ENCODE measurements around the gene PSMG1.
A peak's percentile ranks its signal among the peaks of the same experiment; 100 is the strongest.
"Not testable (repeated sequence)": the region's sequence is repeated elsewhere in the genome, so short reads cannot be mapped to it uniquely, and the experiment has no call there.

Gene PSMG1

GRCh38 chr21:39183272-39184049 is at the start of gene PSMG1:
TSS of gene PSMG1 (minus strand) at chr21:39183451. CDS start at chr21:39183385, 66 bp downstream.
- Mint-ChIP-seq H3K4me1 (peaks cover 37% of the 10 kb centered on the region), H3K27ac (peak within 1 kb of the TSS; percentile 95), H3K9me3 (no peaks in the 10 kb centered on the region), H3K4me3 (peak within 1 kb of the TSS; percentile 90), H3K36me3 (peaks cover 40% of the 10 kb centered on the region)
- DNase-seq (ENCODE audit: low spot score in 2 of 2) (peak; percentile 94 to 98), ATAC-seq (peak; percentile 95)

- DNase-seq (ENCODE audit: low spot score in 2 of 2), result no peak
- H3K4me1 Mint-ChIP-seq, result peaks cover 8% of the 10 kb centered on the region
These were observed 49.6 kb upstream of the PSMG1 start for GRCh38 chr21:39232861-39233291.

GRCh38 chr21:39224930-39225329 is 41.7 kb upstream of the PSMG1 start:
- Mint-ChIP-seq H3K27ac (peak overlapping the region; percentile 65), H3K4me3 (no peak overlapping the region), H3K9me3 (no peaks in the 10 kb centered on the region), H3K36me3 (peaks cover 99% of the 10 kb centered on the region), H3K4me1 (no peaks in the 10 kb centered on the region)
- ATAC-seq (peak; percentile 87), DNase-seq (ENCODE audit: low spot score in 2 of 2) (no peak)

More at GRCh38 chr21:39232861-39233291, 49.6 kb upstream of the PSMG1 start:
- Mint-ChIP-seq H3K27ac (peak overlapping the region; percentile 80), H3K4me3 (no peak overlapping the region), H3K9me3 (no peaks in the 10 kb centered on the region), H3K36me3 (peaks cover 100% of the 10 kb centered on the region)
- no peak for ATAC-seq

- Mint-ChIP-seq H3K36me3 (peaks cover 99% of the 10 kb centered on the region), H3K4me3 (no peak overlapping the region), H3K27ac (peak overlapping the region; percentile 58), H3K9me3 (no peaks in the 10 kb centered on the region), H3K4me1 (no peaks in the 10 kb centered on the region)
- DNase-seq (ENCODE audit: low spot score in 2 of 2), result no peak
- ATAC-seq, result no peak
These were observed 38.8 kb upstream of the PSMG1 start for GRCh38 chr21:39221997-39222486.

GRCh38 chr21:39221282-39221996 is 38.2 kb upstream of the PSMG1 start:
- Mint-ChIP-seq H3K4me1 (no peaks in the 10 kb centered on the region), H3K27ac (peak overlapping the region; percentile 58), H3K9me3 (no peaks in the 10 kb centered on the region), H3K36me3 (peaks cover 94% of the 10 kb centered on the region), H3K4me3 (no peak overlapping the region)
- DNase-seq (ENCODE audit: low spot score in 2 of 2), result no peak
- ATAC-seq, result no peak

- H3K4me1 Mint-ChIP-seq; H3K9me3 Mint-ChIP-seq; H3K4me3 Mint-ChIP-seq; DNase-seq (ENCODE audit: low spot score in 2 of 2); ATAC-seq; H3K27ac Mint-ChIP-seq: not testable (repeated sequence)
- peaks cover 89% of the 10 kb centered on the region for H3K36me3 Mint-ChIP-seq
These were observed 37.6 kb upstream of the PSMG1 start for GRCh38 chr21:39220875-39221274.

GRCh38 chr21:39220150-39220549 is 36.9 kb upstream of the PSMG1 start:
- peaks cover 90% of the 10 kb centered on the region for H3K36me3 Mint-ChIP-seq
- DNase-seq (ENCODE audit: low spot score in 2 of 2) (no peak), ATAC-seq (no peak)
- H3K27ac Mint-ChIP-seq, result no peak overlapping the region
- H3K4me3 Mint-ChIP-seq, result no peak overlapping the region
- no peaks in the 10 kb centered on the region for H3K4me1 Mint-ChIP-seq
- no peaks in the 10 kb centered on the region for H3K9me3 Mint-ChIP-seq

GRCh38 chr21:39218082-39218409 is 34.8 kb upstream of the PSMG1 start:
- DNase-seq (ENCODE audit: low spot score in 2 of 2) (no peak), ATAC-seq (no peak)
- Mint-ChIP-seq H3K4me3 (no peak overlapping the region), H3K36me3 (peaks cover 90% of the 10 kb centered on the region), H3K27ac (no peak overlapping the region), H3K4me1 (no peaks in the 10 kb centered on the region), H3K9me3 (no peaks in the 10 kb centered on the region)

- Mint-ChIP-seq H3K4me3 (no peak overlapping the region), H3K27ac (no peak overlapping the region), H3K4me1 (no peaks in the 10 kb centered on the region), H3K36me3 (peaks cover 90% of the 10 kb centered on the region), H3K9me3 (no peaks in the 10 kb centered on the region)
- DNase-seq (ENCODE audit: low spot score in 2 of 2), result no peak
- no peak for ATAC-seq
These were observed 34.3 kb upstream of the PSMG1 start for GRCh38 chr21:39217356-39218081.

GRCh38 chr21:39216290-39216689 is 33.0 kb upstream of the PSMG1 start:
- Mint-ChIP-seq H3K36me3 (peaks cover 89% of the 10 kb centered on the region), H3K9me3 (no peaks in the 10 kb centered on the region), H3K4me3 (no peak overlapping the region), H3K4me1 (no peaks in the 10 kb centered on the region), H3K27ac (no peak overlapping the region)
- no peak for DNase-seq (ENCODE audit: low spot score in 2 of 2)
- no peak for ATAC-seq

GRCh38 chr21:39215078-39215477 is 31.8 kb upstream of the PSMG1 start:
- Mint-ChIP-seq H3K4me1 (no peaks in the 10 kb centered on the region), H3K9me3 (no peaks in the 10 kb centered on the region), H3K27ac (no peak overlapping the region), H3K36me3 (peaks cover 89% of the 10 kb centered on the region), H3K4me3 (no peak overlapping the region)
- DNase-seq (ENCODE audit: low spot score in 2 of 2) (no peak), ATAC-seq (no peak)

- Mint-ChIP-seq H3K4me3 (no peak overlapping the region), H3K9me3 (no peaks in the 10 kb centered on the region), H3K36me3 (peaks cover 98% of the 10 kb centered on the region), H3K4me1 (no peaks in the 10 kb centered on the region), H3K27ac (no peak overlapping the region)
- no peak for DNase-seq (ENCODE audit: low spot score in 2 of 2)
- ATAC-seq, result no peak
These were observed 26.1 kb upstream of the PSMG1 start for GRCh38 chr21:39209334-39209688.

GRCh38 chr21:39208624-39209333 is 25.5 kb upstream of the PSMG1 start:
- Mint-ChIP-seq H3K9me3 (no peaks in the 10 kb centered on the region), H3K27ac (no peak overlapping the region), H3K4me3 (no peak overlapping the region), H3K4me1 (no peaks in the 10 kb centered on the region), H3K36me3 (peaks cover 98% of the 10 kb centered on the region)
- ATAC-seq (no peak), DNase-seq (ENCODE audit: low spot score in 2 of 2) (no peak)

GRCh38 chr21:39204134-39204533 is 20.9 kb upstream of the PSMG1 start:
- no peaks in the 10 kb centered on the region for H3K9me3 Mint-ChIP-seq
- no peak for ATAC-seq

GRCh38 chr21:39198800-39199199 is 15.5 kb upstream of the PSMG1 start:
- Mint-ChIP-seq H3K4me3 (no peak overlapping the region), H3K4me1 (peaks cover 25% of the 10 kb centered on the region), H3K36me3 (peaks cover 95% of the 10 kb centered on the region), H3K9me3 (no peaks in the 10 kb centered on the region), H3K27ac (peak overlapping the region; percentile 24)
- DNase-seq (ENCODE audit: low spot score in 2 of 2) (no peak), ATAC-seq (no peak)

More at GRCh38 chr21:39204134-39204533, 20.9 kb upstream of the PSMG1 start:
- DNase-seq (ENCODE audit: low spot score in 2 of 2), result no peak
- Mint-ChIP-seq H3K27ac (no peak overlapping the region), H3K4me1 (no peaks in the 10 kb centered on the region), H3K4me3 (no peak overlapping the region), H3K36me3 (peaks cover 100% of the 10 kb centered on the region)
